Measurements from ENCODE around the gene RABGAP1. TPM values are rescaled to one million over a fixed set of nuclear protein-coding genes. Genes with fewer than 3 reads are reported as not detected.

RABGAP1 gene
- total RNA-seq (2014; rRNA removed; shearing (Covaris generic)), result 16.0 and 23.9 TPM in 2 replicates
- polyA plus RNA-seq (2016; fragmentation: Nextera tagmentation; extraction: Ambion mirVana), result 6.7 and 8.0 TPM in 2 replicates

DNA sequence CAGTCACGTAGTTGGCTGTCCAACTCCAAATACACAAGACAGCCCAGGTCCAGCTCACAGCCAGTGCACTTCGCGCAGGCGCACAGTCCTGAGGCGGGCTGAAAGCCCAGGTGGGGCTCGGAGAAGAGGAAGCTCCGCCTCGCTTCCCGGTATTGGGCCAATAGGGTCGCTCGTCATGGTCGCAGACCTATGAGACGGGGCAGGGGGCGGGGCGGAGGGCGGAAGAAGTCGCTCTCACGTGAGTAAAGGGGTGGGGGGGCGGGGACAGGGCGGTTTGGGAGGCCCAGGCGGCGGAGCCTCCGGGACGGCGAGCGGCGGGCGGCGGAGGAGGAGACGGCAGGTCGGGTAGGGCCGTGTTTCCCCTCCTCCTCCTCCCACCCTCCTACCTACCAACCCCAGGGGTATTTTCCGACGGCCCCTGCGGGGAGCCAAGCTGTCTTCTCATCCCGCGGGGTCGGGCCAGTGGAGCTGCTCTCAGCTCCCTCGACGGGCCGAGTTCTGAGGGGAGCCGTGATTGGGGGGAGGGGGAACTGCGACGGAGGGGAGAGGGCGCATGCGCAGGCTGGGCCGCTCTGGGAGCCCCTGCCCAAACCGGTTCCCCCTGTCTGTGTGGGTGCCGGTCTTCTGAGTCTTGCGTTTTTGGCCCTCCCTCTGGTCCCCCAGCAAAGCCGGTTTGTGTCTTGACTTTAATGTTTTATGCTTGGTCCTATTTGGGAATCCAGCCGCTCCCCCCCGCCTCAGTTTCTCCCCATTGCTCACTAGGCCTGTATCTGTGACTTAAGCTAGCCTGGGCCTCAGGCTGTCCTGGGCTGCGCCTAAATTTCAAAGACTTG lies at the start of gene RABGAP1:
Gene RABGAP1, plus strand, starts transcription at position 272 of the 833 bp plus-strand sequence. CDS start 16,040 bp downstream, outside the sequence.
- Histone ChIP-seq H3K4me3 (peak within 1 kb of the TSS; percentile 84), H3K79me2 (ENCODE audit: insufficient read depth) (peaks cover 92% of the 10 kb centered on the region), H2AFZ (peak within 1 kb of the TSS; percentile 78), H3F3A (ENCODE audit: insufficient read depth) (peaks cover 19% of the 10 kb centered on the region; the same call in 1 of the 2 replicates), H3K27ac (peak within 1 kb of the TSS; percentile 65), H3K9me3 (ENCODE audit: low read depth) (no peaks in the 10 kb centered on the region), H3K4me1 (ENCODE audit: insufficient read depth) (peaks cover 14% of the 10 kb centered on the region), H3K9me2 (ENCODE audit: insufficient read depth) (no peaks in the 10 kb centered on the region), H3K4me2 (ENCODE audit: unreplicated experiment) (peak within 1 kb of the TSS; percentile 96), H4K20me1 (ENCODE audit: insufficient read depth) (no peaks in the 10 kb centered on the region), H3K36me3 (ENCODE audit: low read depth) (no peaks in the 10 kb centered on the region), H3K27me3 (replicated peaks; ENCODE audit: insufficient read depth) (no peaks in the 10 kb centered on the region), H3K9ac (peak within 1 kb of the TSS; percentile 86)
- TF ChIP-seq EZH2 (IDR thresholded peaks at IDR 0.05; ENCODE audit: insufficient read depth, poor library complexity, severe bottlenecking) (no peak), EZH2phosphoT487 (IDR thresholded peaks at IDR 0.05; ENCODE audit: insufficient read depth, low read depth) (no peak)
- peak; percentile 100 for DNase-seq
- WGBS, 2 experiments (ENCODE audit: low coverage in 1 of 2, low lambda C conversion rate in 2 of 2, missing lambda C conversion rate in 2 of 2), result 1 to 2% methylated on average over 21 to 45 of the region's 54 CpGs
- in situ Hi-C loops (cut with MboI), result no loop called here

DNA sequence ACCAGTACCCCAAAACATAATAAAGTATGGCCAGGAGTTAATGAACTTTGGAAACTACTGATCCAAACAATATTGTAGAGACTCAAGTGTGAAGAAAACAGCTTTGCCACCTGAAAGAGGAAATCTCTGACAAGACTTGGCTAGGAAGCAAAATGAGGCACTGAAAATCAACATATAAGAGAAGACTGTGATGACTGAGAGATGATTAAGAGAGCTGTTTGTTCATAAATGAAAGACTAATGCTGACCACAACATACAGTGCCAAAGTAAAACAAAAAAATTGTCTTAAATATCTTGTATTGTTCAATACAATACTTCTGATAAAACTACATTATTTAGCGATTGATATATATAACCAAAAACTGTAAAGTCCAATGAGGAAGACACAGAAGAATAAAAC lies 42.9 kb upstream of the RABGAP1 start:
- Histone ChIP-seq H3K27ac (peak overlapping the region; percentile 28; the same call in 1 of the 2 replicates), H3K4me2 (ENCODE audit: unreplicated experiment) (peak overlapping the region; percentile 38), H3K9me3 (ENCODE audit: low read depth) (no peaks in the 10 kb centered on the region), H3K9ac (no peak overlapping the region), H3K27me3 (replicated peaks; ENCODE audit: insufficient read depth) (no peaks in the 10 kb centered on the region), H4K20me1 (ENCODE audit: insufficient read depth) (peaks cover 11% of the 10 kb centered on the region; the same call in 1 of the 2 replicates), H3K4me3 (no peak overlapping the region), H3K36me3 (ENCODE audit: low read depth) (peaks cover 38% of the 10 kb centered on the region), H3K79me2 (ENCODE audit: insufficient read depth) (peaks cover 100% of the 10 kb centered on the region), H3K9me2 (ENCODE audit: insufficient read depth) (no peaks in the 10 kb centered on the region), H2AFZ (no peak overlapping the region), H3K4me1 (ENCODE audit: insufficient read depth) (peaks cover 36% of the 10 kb centered on the region), H3F3A (ENCODE audit: insufficient read depth) (peaks cover 28% of the 10 kb centered on the region)
- TF ChIP-seq EZH2 (IDR thresholded peaks at IDR 0.05; ENCODE audit: insufficient read depth, poor library complexity, severe bottlenecking) (no peak), EZH2phosphoT487 (IDR thresholded peaks at IDR 0.05; ENCODE audit: insufficient read depth, low read depth) (no peak)
- 100% methylated on average over 1 of the region's 1 CpG for whole genome bisulfite sequencing, 2 experiments (ENCODE audit: low coverage in 1 of 2, low lambda C conversion rate in 2 of 2, missing lambda C conversion rate in 2 of 2)
- in situ Hi-C loops (cut with MboI), result no loop called here
- DNase-seq, result peak; percentile 70

DNA sequence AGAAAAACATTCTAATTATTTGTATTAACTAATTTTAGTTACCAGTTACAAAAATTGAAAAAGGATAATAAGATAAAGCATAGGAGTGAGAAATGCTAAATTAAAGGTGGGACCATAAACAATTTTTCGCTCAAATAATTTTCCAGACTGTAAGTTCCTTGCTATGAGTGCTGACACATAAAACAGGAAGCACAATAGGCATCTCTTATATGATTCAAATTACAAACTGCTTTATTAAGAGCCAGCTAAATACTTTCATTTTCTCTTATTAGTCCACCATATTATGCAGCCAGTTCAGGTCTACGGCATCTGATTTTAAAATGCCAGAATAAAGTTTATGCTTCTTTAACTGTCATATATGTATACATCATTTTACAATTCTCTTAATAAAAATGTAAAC lies 40.0 kb upstream of the RABGAP1 start:
- Histone ChIP-seq H3K9me3 (ENCODE audit: low read depth) (no peaks in the 10 kb centered on the region), H3K9ac (peak overlapping the region; percentile 43), H3K27ac (peak overlapping the region; percentile 15; the same call in 1 of the 2 replicates), H2AFZ (no peak overlapping the region), H4K20me1 (ENCODE audit: insufficient read depth) (peaks cover 7% of the 10 kb centered on the region; the same call in 1 of the 2 replicates), H3K9me2 (ENCODE audit: insufficient read depth) (no peaks in the 10 kb centered on the region), H3K79me2 (ENCODE audit: insufficient read depth) (peaks cover 93% of the 10 kb centered on the region), H3K36me3 (ENCODE audit: low read depth) (peaks cover 14% of the 10 kb centered on the region), H3K4me3 (peak overlapping the region; percentile 55), H3K27me3 (replicated peaks; ENCODE audit: insufficient read depth) (no peaks in the 10 kb centered on the region), H3K4me2 (ENCODE audit: unreplicated experiment) (peak overlapping the region; percentile 75), H3F3A (ENCODE audit: insufficient read depth) (peaks cover 46% of the 10 kb centered on the region), H3K4me1 (ENCODE audit: insufficient read depth) (peaks cover 41% of the 10 kb centered on the region)
- DNase-seq, result peak; percentile 58
- in situ Hi-C loops (cut with MboI), result no loop called here
- WGBS, 2 experiments (ENCODE audit: low coverage in 1 of 2, low lambda C conversion rate in 2 of 2, missing lambda C conversion rate in 2 of 2), result 70 to 72% methylated on average over 2 of the region's 2 CpGs
- TF ChIP-seq EZH2phosphoT487 (IDR thresholded peaks at IDR 0.05; ENCODE audit: insufficient read depth, low read depth) (no peak), EZH2 (IDR thresholded peaks at IDR 0.05; ENCODE audit: insufficient read depth, poor library complexity, severe bottlenecking) (no peak)

DNA sequence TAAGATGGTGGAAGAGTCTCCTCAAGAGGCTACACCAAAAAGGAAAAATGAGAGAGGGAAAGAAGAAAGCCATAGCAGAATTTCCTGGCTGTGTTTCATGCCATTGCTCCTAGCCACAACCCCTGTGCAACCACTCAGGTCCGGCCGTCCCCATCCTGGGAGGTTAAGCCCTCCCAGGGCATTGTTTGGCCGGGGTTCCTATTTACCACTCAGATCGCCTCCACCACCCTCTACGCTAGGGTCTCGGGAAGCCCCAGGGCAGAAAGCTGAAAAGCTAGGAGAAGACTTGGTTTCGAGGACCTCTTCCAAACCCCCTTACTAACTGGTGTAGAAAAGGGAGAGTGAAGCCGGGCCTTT lies 36.4 kb upstream of the RABGAP1 start:
- WGBS, 2 experiments (ENCODE audit: low coverage in 1 of 2, low lambda C conversion rate in 2 of 2, missing lambda C conversion rate in 2 of 2), result 0 to 1% methylated on average over 8 of the region's 8 CpGs
- Histone ChIP-seq H3F3A (ENCODE audit: insufficient read depth) (peaks cover 44% of the 10 kb centered on the region), H3K79me2 (ENCODE audit: insufficient read depth) (peaks cover 72% of the 10 kb centered on the region), H3K4me2 (ENCODE audit: unreplicated experiment) (peak overlapping the region; percentile 99), H3K4me3 (peak overlapping the region; percentile 95), H3K9ac (peak overlapping the region; percentile 96), H3K27me3 (replicated peaks; ENCODE audit: insufficient read depth) (no peaks in the 10 kb centered on the region), H3K4me1 (ENCODE audit: insufficient read depth) (peaks cover 31% of the 10 kb centered on the region), H2AFZ (peak overlapping the region; percentile 75), H3K9me3 (ENCODE audit: low read depth) (no peaks in the 10 kb centered on the region), H3K36me3 (ENCODE audit: low read depth) (no peaks in the 10 kb centered on the region; the same call in 1 of the 2 replicates), H4K20me1 (ENCODE audit: insufficient read depth) (no peaks in the 10 kb centered on the region; the same call in 1 of the 2 replicates), H3K27ac (peak overlapping the region; percentile 81), H3K9me2 (ENCODE audit: insufficient read depth) (no peaks in the 10 kb centered on the region)
- in situ Hi-C loops (cut with MboI), result no loop called here
- TF ChIP-seq EZH2phosphoT487 (IDR thresholded peaks at IDR 0.05; ENCODE audit: insufficient read depth, low read depth) (no peak), EZH2 (IDR thresholded peaks at IDR 0.05; ENCODE audit: insufficient read depth, poor library complexity, severe bottlenecking) (no peak)
- peak; percentile 65 for DNase-seq
